Measurements from ENCODE around the gene NFIC.

NFIC gene

DNA sequence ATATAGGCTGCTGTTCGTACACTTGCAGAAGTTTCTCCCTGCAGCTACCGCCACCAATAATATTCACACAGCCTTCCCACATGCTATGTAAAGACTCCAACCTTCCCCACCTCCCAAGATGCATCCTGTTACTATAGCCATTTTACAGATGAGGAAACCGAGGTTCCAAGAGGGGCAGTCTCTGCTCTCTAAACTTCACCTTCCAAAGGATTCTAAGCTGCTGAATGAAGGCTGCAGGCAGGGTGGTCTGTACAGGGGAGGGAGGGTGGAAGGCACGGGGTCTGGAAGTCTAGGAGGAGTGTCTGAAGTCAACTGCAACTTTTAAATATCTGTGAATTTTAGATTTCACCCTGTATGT is 1.9 kb upstream of the NFIC start:
- H3K4me2 ChIP-seq (ENCODE audit: low read length): no peak overlapping the region
- no peaks in the 10 kb centered on the region for H4K20me1 ChIP-seq (ENCODE audit: control insufficient read depth, insufficient read depth, low read depth, low read length)
- no peak overlapping the region for H3K27ac ChIP-seq (ENCODE audit: low read depth, low read length)
- TF ChIP-seq, protein P1, sequence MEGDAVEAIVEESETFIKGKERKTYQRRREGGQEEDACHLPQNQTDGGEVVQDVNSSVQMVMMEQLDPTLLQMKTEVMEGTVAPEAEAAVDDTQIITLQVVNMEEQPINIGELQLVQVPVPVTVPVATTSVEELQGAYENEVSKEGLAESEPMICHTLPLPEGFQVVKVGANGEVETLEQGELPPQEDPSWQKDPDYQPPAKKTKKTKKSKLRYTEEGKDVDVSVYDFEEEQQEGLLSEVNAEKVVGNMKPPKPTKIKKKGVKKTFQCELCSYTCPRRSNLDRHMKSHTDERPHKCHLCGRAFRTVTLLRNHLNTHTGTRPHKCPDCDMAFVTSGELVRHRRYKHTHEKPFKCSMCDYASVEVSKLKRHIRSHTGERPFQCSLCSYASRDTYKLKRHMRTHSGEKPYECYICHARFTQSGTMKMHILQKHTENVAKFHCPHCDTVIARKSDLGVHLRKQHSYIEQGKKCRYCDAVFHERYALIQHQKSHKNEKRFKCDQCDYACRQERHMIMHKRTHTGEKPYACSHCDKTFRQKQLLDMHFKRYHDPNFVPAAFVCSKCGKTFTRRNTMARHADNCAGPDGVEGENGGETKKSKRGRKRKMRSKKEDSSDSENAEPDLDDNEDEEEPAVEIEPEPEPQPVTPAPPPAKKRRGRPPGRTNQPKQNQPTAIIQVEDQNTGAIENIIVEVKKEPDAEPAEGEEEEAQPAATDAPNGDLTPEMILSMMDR (IDR thresholded peaks at IDR 0.05; ENCODE audit: low read depth, low read length, poor library complexity, severe bottlenecking): no peak
- H3K4me3 ChIP-seq (ENCODE audit: low read length): no peak overlapping the region
- peaks cover 79% of the 10 kb centered on the region for H3K27me3 ChIP-seq (ENCODE audit: control insufficient read depth, low read length)
- no peaks in the 10 kb centered on the region for H3K9me3 ChIP-seq (ENCODE audit: control insufficient read depth, insufficient read depth, low read length)
- H3K4me1 ChIP-seq (ENCODE audit: control insufficient read depth, low read length): peaks cover 10% of the 10 kb centered on the region
- no peaks in the 10 kb centered on the region for H3F3A ChIP-seq (ENCODE audit: control insufficient read depth, insufficient read depth)
- no peaks in the 10 kb centered on the region for H3K79me2 ChIP-seq (ENCODE audit: control insufficient read depth, low read length)
- no peaks in the 10 kb centered on the region for H3K36me3 ChIP-seq (ENCODE audit: control insufficient read depth, low read length)
- no peaks in the 10 kb centered on the region for H3K9me2 ChIP-seq (replicated peaks; ENCODE audit: control insufficient read depth, low read length)

DNA sequence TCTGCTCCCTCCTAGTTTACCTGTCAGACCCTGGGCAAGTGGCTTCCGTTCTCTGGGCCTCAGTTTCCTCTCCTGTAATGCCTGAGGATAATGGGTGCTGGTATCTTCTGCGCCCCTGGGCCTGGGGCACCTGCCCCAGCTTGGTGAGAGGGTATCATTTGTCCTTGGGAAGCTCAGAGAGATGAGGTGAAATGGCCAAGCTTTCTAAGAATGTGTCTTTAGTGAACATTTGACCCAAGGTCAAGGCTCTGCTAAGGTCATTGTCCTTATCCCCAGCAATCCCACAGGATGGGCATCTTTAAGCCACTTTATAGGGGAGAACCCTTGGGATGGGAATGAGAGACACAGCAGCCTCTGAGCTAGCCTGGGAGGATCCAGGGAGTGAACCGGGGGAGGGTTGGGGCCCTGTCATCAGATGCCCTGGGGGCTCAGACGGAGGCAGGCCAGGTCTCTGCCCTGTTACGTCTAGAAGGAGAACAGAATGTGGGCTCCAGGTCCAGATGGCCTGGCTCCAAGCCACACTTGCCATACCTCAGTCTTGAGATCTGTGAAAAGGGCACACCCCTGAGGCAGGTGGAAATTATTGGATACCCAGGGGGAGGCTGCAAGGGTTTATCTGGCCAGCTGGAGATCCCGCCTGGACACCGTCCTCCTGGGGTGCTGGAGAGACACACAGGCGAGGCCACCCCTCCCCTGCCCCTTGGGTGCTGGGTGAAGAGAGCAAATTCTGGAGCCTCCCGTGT is 1.1 kb upstream of the NFIC start:
- TF ChIP-seq, protein P1 (IDR thresholded peaks at IDR 0.05; ENCODE audit: low read depth, low read length, poor library complexity, severe bottlenecking): no peak
- TF ChIP-seq EZH2phosphoT487 (IDR thresholded peaks at IDR 0.05; ENCODE audit: borderline replicate concordance, low read length): no peak
- no peaks in the 10 kb centered on the region for H3F3A ChIP-seq (ENCODE audit: control insufficient read depth, insufficient read depth)
- H3K9me2 ChIP-seq (replicated peaks; ENCODE audit: control insufficient read depth, low read length): no peaks in the 10 kb centered on the region
- H3K4me3 ChIP-seq (ENCODE audit: low read length): no peak overlapping the region
- no peak overlapping the region for H3K27ac ChIP-seq (ENCODE audit: low read depth, low read length)
- no peak overlapping the region for H3K4me2 ChIP-seq (ENCODE audit: low read length)
- no peaks in the 10 kb centered on the region for H3K79me2 ChIP-seq (ENCODE audit: control insufficient read depth, low read length)
- peaks cover 86% of the 10 kb centered on the region for H3K27me3 ChIP-seq (ENCODE audit: control insufficient read depth, low read length)
- H3K4me1 ChIP-seq (ENCODE audit: control insufficient read depth, low read length): peaks cover 9% of the 10 kb centered on the region
- no peaks in the 10 kb centered on the region for H4K20me1 ChIP-seq (ENCODE audit: control insufficient read depth, insufficient read depth, low read depth, low read length)
- H3K9me3 ChIP-seq (ENCODE audit: control insufficient read depth, insufficient read depth, low read length): no peaks in the 10 kb centered on the region
- H3K36me3 ChIP-seq (ENCODE audit: control insufficient read depth, low read length): no peaks in the 10 kb centered on the region

DNA sequence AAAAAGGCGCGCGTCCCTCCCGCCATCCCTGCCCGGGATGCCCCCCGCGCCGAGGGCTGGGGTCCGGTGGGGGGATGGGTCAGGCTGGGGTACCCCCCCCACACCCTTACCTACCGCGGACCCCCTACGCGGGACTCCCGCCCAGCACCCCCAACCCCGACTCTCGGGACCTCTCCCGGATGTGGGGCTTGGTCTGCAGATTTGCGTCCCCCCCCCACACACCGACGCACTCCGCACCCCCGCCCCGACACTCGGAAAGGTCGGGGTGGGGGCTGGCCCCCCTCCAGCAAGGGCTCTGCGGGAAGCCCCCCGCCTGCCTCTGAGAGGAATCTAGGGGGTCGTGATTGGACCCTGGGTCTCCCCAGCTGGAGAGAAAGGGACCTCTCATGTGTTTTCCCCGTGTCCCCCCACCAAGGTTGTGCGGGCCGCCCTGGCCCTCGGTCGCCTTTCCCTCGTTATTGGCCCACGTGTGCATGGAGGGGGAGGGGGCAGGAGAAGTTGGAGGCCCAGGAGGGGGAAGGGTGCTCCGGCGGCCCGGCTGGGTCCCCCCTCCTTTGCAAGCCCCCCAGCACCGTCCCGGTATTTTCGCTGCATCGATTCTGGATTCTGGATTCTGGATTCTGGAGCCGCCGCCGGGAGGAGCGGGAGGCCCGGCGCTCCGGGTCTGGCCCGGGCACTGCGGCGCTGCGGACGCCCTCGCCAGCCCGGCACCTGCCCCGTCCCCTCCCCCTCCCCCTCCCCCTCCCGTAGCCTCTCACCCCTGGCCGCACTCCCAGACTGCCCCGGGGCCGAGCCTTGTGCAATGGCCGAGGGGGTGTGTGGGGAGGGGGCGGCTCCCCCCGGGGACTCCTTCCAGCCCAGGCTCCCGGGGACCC is 607 bp downstream of the NFIC start:
- Histone ChIP-seq H3K9me2 (replicated peaks; ENCODE audit: control insufficient read depth, low read length) (no peaks in the 10 kb centered on the region), H4K20me1 (ENCODE audit: control insufficient read depth, insufficient read depth, low read depth, low read length) (no peaks in the 10 kb centered on the region), H3F3A (ENCODE audit: control insufficient read depth, insufficient read depth) (no peaks in the 10 kb centered on the region), H3K4me2 (ENCODE audit: low read length) (no peak overlapping the region), H3K27ac (ENCODE audit: low read depth, low read length) (no peak overlapping the region), H3K36me3 (ENCODE audit: control insufficient read depth, low read length) (no peaks in the 10 kb centered on the region), H3K79me2 (ENCODE audit: control insufficient read depth, low read length) (no peaks in the 10 kb centered on the region), H3K4me1 (ENCODE audit: control insufficient read depth, low read length) (no peaks in the 10 kb centered on the region), H3K4me3 (ENCODE audit: low read length) (no peak overlapping the region), H3K9me3 (ENCODE audit: control insufficient read depth, insufficient read depth, low read length) (no peaks in the 10 kb centered on the region), H3K27me3 (ENCODE audit: control insufficient read depth, low read length) (peaks cover 78% of the 10 kb centered on the region)
- TF ChIP-seq EZH2phosphoT487 (IDR thresholded peaks at IDR 0.05; ENCODE audit: borderline replicate concordance, low read length): no peak
- TF ChIP-seq, protein P1 (IDR thresholded peaks at IDR 0.05; ENCODE audit: low read depth, low read length, poor library complexity, severe bottlenecking): no peak

Data from DOHH2 (cell line).